HepG2 (cell line): Measurements from ENCODE around the gene HOXC10. TPM values are rescaled to one million over a fixed set of nuclear protein-coding genes. Genes with fewer than 3 reads are reported as not detected.

Experiments used
- ATF7 ChIP-seq, 2 experiments: fragments of 450-650 bp in 1 of 2; sonication (generic) in 1 of 2; formaldehyde crosslinking in 1 of 2; IDR thresholded peaks; 2 replicates each; pipeline versions ENCODE4 v1.4.0 to v1.6.1; 2016 to 2020; ENCODE audit warnings: antibody characterized with exemption in 1 of 2, mild to moderate bottlenecking in 1 of 2, missing genetic modification reagents in 1 of 2
- KDM5B ChIP-seq: sonication (generic); formaldehyde crosslinking; IDR thresholded peaks from 2 replicates; pipeline ENCODE4 v1.4.0; 2020; ENCODE audit warnings: missing genetic modification reagents, mild to moderate bottlenecking, borderline replicate concordance
- KLF15 ChIP-seq: sonication (generic); formaldehyde crosslinking; IDR thresholded peaks from 2 replicates; pipeline ENCODE4 v1.8.1; 2023; ENCODE audit warnings: borderline replicate concordance, mild to moderate bottlenecking, inconsistent platforms, missing genetic modification reagents, mixed read lengths
- MAF1 ChIP-seq: sonication (generic); formaldehyde crosslinking; IDR thresholded peaks from 2 replicates; pipeline ENCODE4 v1.5.0; 2020; ENCODE audit warnings: missing genetic modification reagents, borderline replicate concordance
- MED13 ChIP-seq: sonication (generic); formaldehyde crosslinking; IDR thresholded peaks from 2 replicates; pipeline ENCODE4 v1.5.0; 2020; ENCODE audit warnings: missing genetic modification reagents
- MIXL1 ChIP-seq: IDR thresholded peaks from 2 replicates; pipeline ENCODE4 v1.6.1; 2016
- NFIC ChIP-seq: IDR thresholded peaks from 2 replicates; pipeline ENCODE4 v1.6.1; 2012; ENCODE audit warnings: mild to moderate bottlenecking, low read length, inconsistent platforms
- POGZ ChIP-seq: sonication (generic); formaldehyde crosslinking; IDR thresholded peaks from 2 replicates; pipeline ENCODE4 v1.4.0; 2020; ENCODE audit warnings: mild to moderate bottlenecking, missing genetic modification reagents
- ZBTB1 ChIP-seq: sonication (generic); formaldehyde crosslinking; IDR thresholded peaks from 2 replicates; pipeline ENCODE4 v1.4.0; 2020; ENCODE audit warnings: missing genetic modification reagents, borderline replicate concordance
- ZNF331 ChIP-seq: sonication (generic); formaldehyde crosslinking; IDR thresholded peaks from 2 replicates; pipeline ENCODE4 v1.4.0; 2020; ENCODE audit warnings: missing genetic modification reagents
- ZNF382 ChIP-seq: sonication (generic); formaldehyde crosslinking; IDR thresholded peaks from 2 replicates; pipeline ENCODE4 v1.5.0; 2020; ENCODE audit warnings: missing genetic modification reagents, mild to moderate bottlenecking, borderline replicate concordance
- ZNF546 ChIP-seq: sonication (generic); formaldehyde crosslinking; conservative IDR thresholded peaks from 2 replicates; pipeline ENCODE4 v1.8.1; 2023; ENCODE audit warnings: mild to moderate bottlenecking, missing genetic modification reagents
- ZNF678 ChIP-seq: sonication (generic); formaldehyde crosslinking; IDR thresholded peaks from 2 replicates; pipeline ENCODE4 v1.4.0; 2020; ENCODE audit warnings: mild to moderate bottlenecking, missing genetic modification reagents
- ZNF839 ChIP-seq: sonication (generic); formaldehyde crosslinking; IDR thresholded peaks from 2 replicates; pipeline ENCODE4 v1.4.0; 2020; ENCODE audit warnings: missing genetic modification reagents, mild to moderate bottlenecking, borderline replicate concordance
- polyA plus RNA-seq, 8 experiments: library from polyadenylated mRNA; depleted of rRNA in 3 of 8; stranded (reverse) in 7 of 8; unstranded in 1 of 8; fragments of >200 nt; fragmentation: Illumina TruSeq in 4 of 8; extraction: Trizol in 4 of 8; gene quantifications; 2 replicates each; pipeline versions ENCODE4 v1.2.1 to v1.2.3, GENCODE V29; 2011 to 2016; ENCODE audit warnings: low read depth in 4 of 8, missing spikeins in 1 of 8, mixed read lengths in 1 of 8; ENCODE audit not compliant: insufficient read depth in 1 of 8
- total RNA-seq, 5 experiments: library from RNA; depleted of rRNA; stranded (reverse); fragments of >200 nt; fragmentation: Illumina TruSeq; extraction: Trizol; gene quantifications; 2 replicates each; pipeline ENCODE4 v1.2.3, GENCODE V29; 2016; ENCODE audit warnings: low read depth in 1 of 5
- TF ChIP-seq, protein P1 (sequence below): sonication (generic); formaldehyde crosslinking; conservative IDR thresholded peaks from 2 replicates; pipeline ENCODE4 v1.4.0; 2020; ENCODE audit warnings: missing genetic modification reagents
- TF ChIP-seq, protein P2 (sequence below): sonication (generic); formaldehyde crosslinking; IDR thresholded peaks from 2 replicates; pipeline ENCODE4 v1.5.1; 2020; ENCODE audit warnings: mild to moderate bottlenecking, missing genetic modification reagents, borderline replicate concordance
- TF ChIP-seq, protein P3 (sequence below): IDR thresholded peaks from 2 replicates; pipeline ENCODE4 v1.6.1; 2018; ENCODE audit warnings: missing genetic modification reagents, mild to moderate bottlenecking, missing compliant biosample characterization
- TF ChIP-seq, protein P4 (sequence below): IDR thresholded peaks from 2 replicates; pipeline ENCODE4 v1.6.1; 2016; ENCODE audit warnings: missing compliant biosample characterization, missing genetic modification reagents, borderline replicate concordance
- TF ChIP-seq, protein P5 (sequence below): sonication (generic); formaldehyde crosslinking; IDR thresholded peaks from 2 replicates; pipeline ENCODE4 v1.8.0; 2022; ENCODE audit warnings: mild to moderate bottlenecking, missing genetic modification reagents, moderate library complexity

HOXC10 gene
- total and polyA plus RNA-seq, 2 of the 13 experiments (the other 11 are each of a cell fraction or from before 2014, with no cell fraction given) = not detected

DNA sequence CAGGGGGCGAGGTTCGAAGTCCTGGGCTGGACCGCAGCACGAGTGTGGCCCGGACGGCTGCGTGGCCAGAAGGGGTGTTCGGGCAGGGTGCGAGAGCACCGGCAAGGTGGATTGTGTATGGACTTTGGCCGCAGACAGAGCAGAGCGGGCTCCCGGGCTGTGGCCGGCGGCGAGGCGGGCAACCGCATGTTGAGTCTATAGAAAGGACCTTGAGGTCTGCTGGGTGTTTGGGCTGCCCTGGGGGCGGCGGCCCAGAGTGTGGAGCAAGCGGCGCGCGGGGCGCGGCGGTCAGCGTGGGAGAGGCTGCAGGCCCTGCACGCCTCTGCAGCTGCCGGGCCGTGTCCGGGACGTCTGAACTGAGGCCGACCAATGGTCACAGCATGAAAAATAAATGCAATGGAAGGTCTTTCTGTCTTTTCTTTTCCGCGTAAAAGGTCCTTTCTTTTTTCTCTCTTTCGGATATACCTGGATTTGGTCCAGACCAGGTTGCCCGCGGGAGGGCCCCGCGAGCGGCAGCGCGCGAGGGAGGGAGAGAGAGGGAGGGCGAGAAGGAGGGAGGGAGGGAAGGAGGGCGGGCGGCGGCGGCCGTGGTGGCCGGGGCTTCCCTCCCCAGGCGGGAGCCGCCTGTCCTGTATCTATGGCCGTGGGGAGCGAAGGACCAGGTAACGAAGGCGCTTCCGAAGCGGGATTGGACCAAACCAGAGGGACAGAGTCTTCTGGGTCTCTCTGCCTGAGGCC lies 9.5 kb downstream of the HOXC10 start (continued):
- TF ChIP-seq, protein P1, sequence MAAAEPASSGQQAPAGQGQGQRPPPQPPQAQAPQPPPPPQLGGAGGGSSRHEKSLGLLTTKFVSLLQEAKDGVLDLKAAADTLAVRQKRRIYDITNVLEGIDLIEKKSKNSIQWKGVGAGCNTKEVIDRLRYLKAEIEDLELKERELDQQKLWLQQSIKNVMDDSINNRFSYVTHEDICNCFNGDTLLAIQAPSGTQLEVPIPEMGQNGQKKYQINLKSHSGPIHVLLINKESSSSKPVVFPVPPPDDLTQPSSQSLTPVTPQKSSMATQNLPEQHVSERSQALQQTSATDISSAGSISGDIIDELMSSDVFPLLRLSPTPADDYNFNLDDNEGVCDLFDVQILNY = no peak
- no peak for TF ChIP-seq MIXL1 (CRISPR knock-in tag)
- TF ChIP-seq ZBTB1 (CRISPR knock-in tag) = no peak
- TF ChIP-seq ZNF331 (CRISPR knock-in tag) = peak; percentile 37; the same call in 1 of the 2 replicates
- TF ChIP-seq KLF15 = no peak
- no peak for TF ChIP-seq ATF7 (IDR thresholded peaks at IDR 0.05)
- no peak for TF ChIP-seq ATF7 (CRISPR knock-in tag; IDR thresholded peaks at IDR 0.05)
- no peak for TF ChIP-seq MAF1 (CRISPR knock-in tag)
- TF ChIP-seq, protein P2, sequence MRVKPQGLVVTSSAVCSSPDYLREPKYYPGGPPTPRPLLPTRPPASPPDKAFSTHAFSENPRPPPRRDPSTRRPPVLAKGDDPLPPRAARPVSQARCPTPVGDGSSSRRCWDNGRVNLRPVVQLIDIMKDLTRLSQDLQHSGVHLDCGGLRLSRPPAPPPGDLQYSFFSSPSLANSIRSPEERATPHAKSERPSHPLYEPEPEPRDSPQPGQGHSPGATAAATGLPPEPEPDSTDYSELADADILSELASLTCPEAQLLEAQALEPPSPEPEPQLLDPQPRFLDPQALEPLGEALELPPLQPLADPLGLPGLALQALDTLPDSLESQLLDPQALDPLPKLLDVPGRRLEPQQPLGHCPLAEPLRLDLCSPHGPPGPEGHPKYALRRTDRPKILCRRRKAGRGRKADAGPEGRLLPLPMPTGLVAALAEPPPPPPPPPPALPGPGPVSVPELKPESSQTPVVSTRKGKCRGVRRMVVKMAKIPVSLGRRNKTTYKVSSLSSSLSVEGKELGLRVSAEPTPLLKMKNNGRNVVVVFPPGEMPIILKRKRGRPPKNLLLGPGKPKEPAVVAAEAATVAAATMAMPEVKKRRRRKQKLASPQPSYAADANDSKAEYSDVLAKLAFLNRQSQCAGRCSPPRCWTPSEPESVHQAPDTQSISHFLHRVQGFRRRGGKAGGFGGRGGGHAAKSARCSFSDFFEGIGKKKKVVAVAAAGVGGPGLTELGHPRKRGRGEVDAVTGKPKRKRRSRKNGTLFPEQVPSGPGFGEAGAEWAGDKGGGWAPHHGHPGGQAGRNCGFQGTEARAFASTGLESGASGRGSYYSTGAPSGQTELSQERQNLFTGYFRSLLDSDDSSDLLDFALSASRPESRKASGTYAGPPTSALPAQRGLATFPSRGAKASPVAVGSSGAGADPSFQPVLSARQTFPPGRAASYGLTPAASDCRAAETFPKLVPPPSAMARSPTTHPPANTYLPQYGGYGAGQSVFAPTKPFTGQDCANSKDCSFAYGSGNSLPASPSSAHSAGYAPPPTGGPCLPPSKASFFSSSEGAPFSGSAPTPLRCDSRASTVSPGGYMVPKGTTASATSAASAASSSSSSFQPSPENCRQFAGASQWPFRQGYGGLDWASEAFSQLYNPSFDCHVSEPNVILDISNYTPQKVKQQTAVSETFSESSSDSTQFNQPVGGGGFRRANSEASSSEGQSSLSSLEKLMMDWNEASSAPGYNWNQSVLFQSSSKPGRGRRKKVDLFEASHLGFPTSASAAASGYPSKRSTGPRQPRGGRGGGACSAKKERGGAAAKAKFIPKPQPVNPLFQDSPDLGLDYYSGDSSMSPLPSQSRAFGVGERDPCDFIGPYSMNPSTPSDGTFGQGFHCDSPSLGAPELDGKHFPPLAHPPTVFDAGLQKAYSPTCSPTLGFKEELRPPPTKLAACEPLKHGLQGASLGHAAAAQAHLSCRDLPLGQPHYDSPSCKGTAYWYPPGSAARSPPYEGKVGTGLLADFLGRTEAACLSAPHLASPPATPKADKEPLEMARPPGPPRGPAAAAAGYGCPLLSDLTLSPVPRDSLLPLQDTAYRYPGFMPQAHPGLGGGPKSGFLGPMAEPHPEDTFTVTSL = no peak
- TF ChIP-seq, protein P3, sequence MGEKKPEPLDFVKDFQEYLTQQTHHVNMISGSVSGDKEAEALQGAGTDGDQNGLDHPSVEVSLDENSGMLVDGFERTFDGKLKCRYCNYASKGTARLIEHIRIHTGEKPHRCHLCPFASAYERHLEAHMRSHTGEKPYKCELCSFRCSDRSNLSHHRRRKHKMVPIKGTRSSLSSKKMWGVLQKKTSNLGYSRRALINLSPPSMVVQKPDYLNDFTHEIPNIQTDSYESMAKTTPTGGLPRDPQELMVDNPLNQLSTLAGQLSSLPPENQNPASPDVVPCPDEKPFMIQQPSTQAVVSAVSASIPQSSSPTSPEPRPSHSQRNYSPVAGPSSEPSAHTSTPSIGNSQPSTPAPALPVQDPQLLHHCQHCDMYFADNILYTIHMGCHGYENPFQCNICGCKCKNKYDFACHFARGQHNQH (CRISPR knock-in tag) = peak; percentile 28; the same call in 1 of the 2 replicates
- TF ChIP-seq MED13 (CRISPR knock-in tag) = no peak
- no peak for TF ChIP-seq ZNF546 (CRISPR knock-in tag)
- TF ChIP-seq KDM5B (CRISPR knock-in tag) = peak; percentile 52; the same call in 1 of the 2 replicates
- TF ChIP-seq POGZ (CRISPR knock-in tag) = no peak
- TF ChIP-seq, protein P4, sequence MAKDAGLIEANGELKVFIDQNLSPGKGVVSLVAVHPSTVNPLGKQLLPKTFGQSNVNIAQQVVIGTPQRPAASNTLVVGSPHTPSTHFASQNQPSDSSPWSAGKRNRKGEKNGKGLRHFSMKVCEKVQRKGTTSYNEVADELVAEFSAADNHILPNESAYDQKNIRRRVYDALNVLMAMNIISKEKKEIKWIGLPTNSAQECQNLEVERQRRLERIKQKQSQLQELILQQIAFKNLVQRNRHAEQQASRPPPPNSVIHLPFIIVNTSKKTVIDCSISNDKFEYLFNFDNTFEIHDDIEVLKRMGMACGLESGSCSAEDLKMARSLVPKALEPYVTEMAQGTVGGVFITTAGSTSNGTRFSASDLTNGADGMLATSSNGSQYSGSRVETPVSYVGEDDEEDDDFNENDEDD (CRISPR knock-in tag) = peak; percentile 75; the same call in 1 of the 2 replicates
- TF ChIP-seq ZNF678 = no peak
- no peak for TF ChIP-seq NFIC
- no peak for TF ChIP-seq ZNF382 (CRISPR knock-in tag)
- TF ChIP-seq ZNF839 (CRISPR knock-in tag) = no peak
- TF ChIP-seq, protein P5, sequence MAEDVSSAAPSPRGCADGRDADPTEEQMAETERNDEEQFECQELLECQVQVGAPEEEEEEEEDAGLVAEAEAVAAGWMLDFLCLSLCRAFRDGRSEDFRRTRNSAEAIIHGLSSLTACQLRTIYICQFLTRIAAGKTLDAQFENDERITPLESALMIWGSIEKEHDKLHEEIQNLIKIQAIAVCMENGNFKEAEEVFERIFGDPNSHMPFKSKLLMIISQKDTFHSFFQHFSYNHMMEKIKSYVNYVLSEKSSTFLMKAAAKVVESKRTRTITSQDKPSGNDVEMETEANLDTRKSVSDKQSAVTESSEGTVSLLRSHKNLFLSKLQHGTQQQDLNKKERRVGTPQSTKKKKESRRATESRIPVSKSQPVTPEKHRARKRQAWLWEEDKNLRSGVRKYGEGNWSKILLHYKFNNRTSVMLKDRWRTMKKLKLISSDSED (CRISPR knock-in tag) = no peak
